Measurements from ENCODE around the gene MBD1. TPM values are rescaled to one million over a fixed set of nuclear protein-coding genes. Genes with fewer than 3 reads are reported as not detected.

MBD1 gene
- total RNA-seq, 1 experiment from 2014 or later = 58.1 TPM

DNA sequence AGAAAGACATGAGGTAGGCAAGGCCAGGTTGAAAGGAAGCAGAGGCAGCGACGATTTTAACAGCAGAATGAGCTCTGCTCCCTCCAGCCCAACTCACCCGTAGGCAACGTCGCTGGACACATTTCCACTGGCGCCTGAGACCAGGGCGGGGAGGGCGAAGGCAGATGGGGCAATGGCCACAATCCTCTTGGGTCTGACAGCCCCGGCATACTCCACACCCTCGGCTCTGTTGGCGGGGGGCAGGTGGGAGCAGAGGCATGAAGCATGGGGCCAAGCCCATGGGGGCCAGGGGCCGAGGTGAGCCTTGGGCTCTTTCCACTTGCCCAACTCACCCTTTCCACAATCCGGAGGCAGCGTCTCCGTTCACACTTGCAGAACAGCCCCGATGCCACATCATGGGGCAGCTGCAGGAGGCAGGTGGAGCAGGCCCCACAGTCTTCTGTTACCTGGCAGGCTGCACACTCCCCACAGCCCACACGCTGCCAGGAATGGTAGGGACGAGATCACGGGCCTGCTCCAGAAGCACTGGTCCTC is 5.8 kb downstream of the MBD1 start:
- Mint-ChIP-seq H3K4me3 (no peak overlapping the region), H3K4me1 (peaks cover 6% of the 10 kb centered on the region in 2 experiments), H3K27me3 (ENCODE audit: low read depth) (no peaks in the 10 kb centered on the region; the same call in 1 of the 2 replicates), H3K9me3 (no peaks in the 10 kb centered on the region), H3K36me3 (ENCODE audit: insufficient read depth in 1 of 3, low read depth in 3 of 3) (peaks cover 37 to 72% (median 70%) of the 10 kb centered on the region in 3 experiments; a peak in 6 of 7 replicates), H3K27ac (no peak overlapping the region)
- no peak overlapping the region for H3K27ac ChIP-seq (ENCODE audit: insufficient read length, low read depth, low read length)
- H2BK12ac ChIP-seq (ENCODE audit: insufficient read length, low read depth, low read length) = no peak overlapping the region
- TF ChIP-seq, protein P1, sequence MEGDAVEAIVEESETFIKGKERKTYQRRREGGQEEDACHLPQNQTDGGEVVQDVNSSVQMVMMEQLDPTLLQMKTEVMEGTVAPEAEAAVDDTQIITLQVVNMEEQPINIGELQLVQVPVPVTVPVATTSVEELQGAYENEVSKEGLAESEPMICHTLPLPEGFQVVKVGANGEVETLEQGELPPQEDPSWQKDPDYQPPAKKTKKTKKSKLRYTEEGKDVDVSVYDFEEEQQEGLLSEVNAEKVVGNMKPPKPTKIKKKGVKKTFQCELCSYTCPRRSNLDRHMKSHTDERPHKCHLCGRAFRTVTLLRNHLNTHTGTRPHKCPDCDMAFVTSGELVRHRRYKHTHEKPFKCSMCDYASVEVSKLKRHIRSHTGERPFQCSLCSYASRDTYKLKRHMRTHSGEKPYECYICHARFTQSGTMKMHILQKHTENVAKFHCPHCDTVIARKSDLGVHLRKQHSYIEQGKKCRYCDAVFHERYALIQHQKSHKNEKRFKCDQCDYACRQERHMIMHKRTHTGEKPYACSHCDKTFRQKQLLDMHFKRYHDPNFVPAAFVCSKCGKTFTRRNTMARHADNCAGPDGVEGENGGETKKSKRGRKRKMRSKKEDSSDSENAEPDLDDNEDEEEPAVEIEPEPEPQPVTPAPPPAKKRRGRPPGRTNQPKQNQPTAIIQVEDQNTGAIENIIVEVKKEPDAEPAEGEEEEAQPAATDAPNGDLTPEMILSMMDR (conservative IDR thresholded peaks at IDR 0.05) = no peak
- no peaks in the 10 kb centered on the region for H3K79me1 ChIP-seq (ENCODE audit: insufficient read depth, low read depth, low read length, poor library complexity, severe bottlenecking)
- no peak overlapping the region for H4K8ac ChIP-seq (replicated peaks; ENCODE audit: insufficient read length, low read depth, low read length)
- H2BK120ac ChIP-seq (ENCODE audit: low read depth, low read length, poor library complexity, severe bottlenecking) = no peak overlapping the region
- H2BK15ac ChIP-seq (ENCODE audit: low read depth, low read length) = no peak overlapping the region; the same call in 1 of the 2 replicates
- no peaks in the 10 kb centered on the region for H3K4me1 ChIP-seq (ENCODE audit: insufficient read depth, low read length)
- no peak overlapping the region for H2AFZ ChIP-seq (ENCODE audit: low read length)
- WGBS (ENCODE audit: extremely low coverage, insufficient read length, low lambda C conversion rate) = no CpG with 5 or more reads among the region's 19 CpGs
- H3K23me2 ChIP-seq (ENCODE audit: insufficient read length, low read depth, low read length, poor library complexity, severe bottlenecking) = peaks cover 2% of the 10 kb centered on the region
- H3K23ac ChIP-seq (ENCODE audit: insufficient read length, low read depth, low read length) = no peak overlapping the region
- H3K56ac ChIP-seq (ENCODE audit: insufficient read length, low read depth, low read length) = no peak overlapping the region
- no peak overlapping the region for H2BK20ac ChIP-seq (ENCODE audit: low read depth, low read length, poor library complexity, severe bottlenecking)
- no peak overlapping the region for H3K4ac ChIP-seq (ENCODE audit: low read depth, low read length)
- H4K20me1 ChIP-seq (ENCODE audit: control insufficient read depth, insufficient read depth, insufficient read length) = no peaks in the 10 kb centered on the region
- no peaks in the 10 kb centered on the region for H3K9me3 ChIP-seq (ENCODE audit: control insufficient read depth, low read depth, low read length)
- H2BK5ac ChIP-seq (ENCODE audit: insufficient read length, low read length) = no peak overlapping the region
- no peak overlapping the region for H4K91ac ChIP-seq (ENCODE audit: insufficient read length, low read depth, low read length)
- no peak overlapping the region for H3K18ac ChIP-seq (ENCODE audit: insufficient read length, low read depth, low read length)
- H2AK5ac ChIP-seq (ENCODE audit: insufficient read length, low read length) = no peak overlapping the region
- no peak overlapping the region for H3K9ac ChIP-seq (ENCODE audit: extremely low read depth, insufficient read length, low read length)
- H4K5ac ChIP-seq (ENCODE audit: insufficient read length, low read depth, low read length) = no peak overlapping the region
- DNase-seq = no peak
- no peak overlapping the region for H3T11ph ChIP-seq (ENCODE audit: low read length)
- H3K4me2 ChIP-seq (ENCODE audit: insufficient read depth, insufficient read length, low read length) = no peak overlapping the region
- no peaks in the 10 kb centered on the region for H3K27me3 ChIP-seq (ENCODE audit: insufficient read depth, low read length)
- H3K14ac ChIP-seq (ENCODE audit: insufficient read depth, low read length) = no peak overlapping the region
- no peaks in the 10 kb centered on the region for H3K79me2 ChIP-seq (ENCODE audit: insufficient read depth, low read length)
